Measurements from ENCODE around the gene ZC3H7A.
A peak's percentile ranks its signal among the peaks of the same experiment; 100 is the strongest.
"Not testable (repeated sequence)": the region's sequence is repeated elsewhere in the genome, so short reads cannot be mapped to it uniquely, and the experiment has no call there.

Gene ZC3H7A

DNA sequence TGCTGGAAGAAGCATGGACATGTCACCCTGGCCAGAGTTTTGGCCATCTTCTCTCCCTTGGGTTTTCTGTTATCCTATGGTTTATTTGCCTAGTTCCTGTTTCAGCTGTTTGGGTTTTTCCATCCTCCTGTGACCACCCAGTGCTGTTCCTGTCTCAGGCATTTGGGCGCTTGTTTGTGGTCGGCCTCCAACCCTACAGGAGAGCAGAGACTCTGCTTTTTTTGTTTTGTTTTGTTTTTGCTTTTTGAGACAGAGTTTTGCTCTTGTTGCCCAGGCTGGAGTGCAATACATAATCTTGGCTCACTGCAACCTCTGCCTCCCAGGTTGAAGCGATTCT is 3.3 kb upstream of the ZC3H7A start:
- no peak overlapping the region for H3K4me3 ChIP-seq (ENCODE audit: low read depth, low read length)

DNA sequence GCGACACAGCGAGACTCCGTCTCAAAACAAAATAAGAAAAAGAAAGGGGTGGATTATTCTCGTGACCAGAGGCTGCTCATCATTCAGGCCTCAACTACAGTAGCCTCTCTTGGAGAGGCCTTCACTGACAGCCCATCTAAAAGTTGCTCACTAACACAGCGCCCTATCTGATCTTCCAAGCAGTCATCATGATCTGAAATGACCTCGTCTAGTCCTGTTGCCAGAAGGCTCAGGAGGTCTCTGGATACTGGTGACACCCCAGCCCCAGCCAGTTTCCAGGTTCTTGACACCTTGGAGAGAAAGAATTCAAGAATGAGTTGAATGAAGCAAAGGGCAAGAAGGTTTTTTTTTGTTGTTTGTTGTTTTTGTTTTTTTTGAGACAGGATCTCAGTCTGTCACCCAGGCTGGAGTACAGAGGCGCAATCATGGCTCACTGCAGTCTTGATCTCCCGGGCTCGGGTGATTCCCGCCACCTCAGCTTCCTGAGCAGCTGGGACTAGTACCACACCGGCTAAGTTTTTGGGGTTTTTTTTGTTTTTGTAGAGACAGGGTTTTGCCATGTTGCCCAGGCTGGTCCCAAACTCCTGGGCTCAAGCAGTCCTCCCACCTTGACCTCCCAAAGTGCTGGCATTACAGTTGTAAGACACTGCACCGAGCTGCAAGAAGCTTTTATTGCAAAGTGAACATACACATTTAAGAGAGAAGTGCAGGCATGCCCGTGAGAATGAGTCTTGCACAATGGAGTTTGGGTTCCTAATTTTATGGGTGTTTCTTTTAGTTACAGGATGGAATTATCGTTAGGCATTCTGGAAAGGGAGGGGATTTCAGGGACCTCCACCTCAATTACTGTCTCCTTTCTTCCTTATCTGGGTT is 2.7 kb upstream of the ZC3H7A start:
- no peak overlapping the region for H3K4me3 ChIP-seq (ENCODE audit: low read depth, low read length)

DNA sequence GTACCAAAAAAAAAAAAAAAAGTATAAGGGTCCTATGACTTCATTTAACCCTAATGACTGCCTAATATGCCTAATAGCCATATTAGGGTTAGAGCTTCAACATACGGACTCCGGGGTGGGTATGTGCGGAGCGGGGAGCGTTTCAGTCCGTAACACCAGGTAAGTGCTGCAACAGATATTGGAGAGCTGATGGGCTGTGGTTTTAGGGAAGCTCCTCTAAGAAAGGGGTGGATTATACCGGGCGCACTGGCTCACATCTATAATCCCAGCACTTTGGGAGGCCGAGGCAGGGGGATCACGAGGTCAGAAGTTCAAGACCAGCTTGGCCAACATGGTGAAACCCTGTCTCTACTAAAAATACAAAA is 1.9 kb upstream of the ZC3H7A start:
- no peak overlapping the region for H3K4me3 ChIP-seq (ENCODE audit: low read depth, low read length)

DNA sequence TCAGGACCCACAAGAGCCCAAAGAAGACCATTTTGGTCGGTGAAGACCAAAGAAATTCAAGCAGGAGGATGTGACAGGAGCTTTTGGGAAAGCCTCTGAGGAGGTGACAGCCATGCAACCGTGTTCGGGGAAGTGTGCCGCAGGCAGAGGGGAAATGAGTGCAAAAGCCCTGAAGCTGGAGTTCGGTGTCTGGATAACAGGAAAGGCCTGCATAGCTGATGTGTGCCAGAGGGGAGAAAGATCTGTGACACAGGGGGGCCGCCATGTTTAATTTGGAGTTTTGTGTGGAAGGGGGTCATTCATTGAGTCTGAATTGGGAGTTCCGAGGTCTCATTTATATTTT is 870 bp upstream of the ZC3H7A start:
- H3K4me3 ChIP-seq (ENCODE audit: low read depth, low read length), result peak overlapping the region; percentile 57

DNA sequence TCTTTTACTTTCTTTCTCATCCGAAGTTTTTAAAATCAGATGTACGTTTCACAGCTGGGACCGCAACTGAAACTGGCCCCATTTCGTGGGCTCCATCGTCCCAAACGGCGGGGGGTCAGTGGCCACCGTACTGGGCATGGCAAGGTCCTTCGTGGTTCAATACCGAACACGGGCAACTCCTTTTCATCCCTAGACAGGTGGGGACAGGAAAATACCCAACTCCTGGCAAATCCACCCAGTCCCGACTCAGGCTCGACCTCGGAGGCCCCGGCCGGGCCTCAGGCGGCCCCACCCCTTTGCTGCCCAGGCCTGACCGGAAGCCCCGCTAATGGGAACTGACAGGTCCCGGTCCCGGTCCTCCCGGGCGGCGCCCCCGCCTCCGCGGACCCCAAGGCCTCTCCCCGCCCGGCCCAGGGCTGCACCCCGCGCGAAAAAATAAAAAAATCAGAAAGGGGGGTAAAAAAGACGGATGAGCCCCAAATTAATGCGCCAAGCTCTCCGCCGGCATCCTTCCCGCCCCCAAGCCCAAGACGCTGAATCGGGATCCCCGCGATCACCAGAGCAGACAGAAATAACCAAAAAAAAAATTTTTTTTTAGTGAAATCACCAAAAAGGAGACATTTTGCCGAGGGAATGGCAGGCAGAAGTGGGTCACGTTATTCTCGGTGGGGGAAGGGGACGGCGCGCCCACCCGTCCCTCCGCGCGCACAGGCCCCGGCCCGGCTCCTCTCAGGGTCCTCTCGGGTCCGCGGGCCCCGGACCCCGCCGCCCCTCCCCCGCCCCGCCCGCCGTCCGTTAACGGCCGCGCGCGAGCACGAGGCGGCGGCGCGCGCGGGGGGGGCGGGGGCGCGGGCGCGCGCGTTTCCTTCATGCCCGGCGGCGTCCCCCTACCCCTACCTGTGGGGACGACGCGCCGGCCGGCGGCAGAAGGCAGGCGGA is 562 bp downstream of the ZC3H7A start:
- peak overlapping the region; percentile 80 for H3K4me3 ChIP-seq (ENCODE audit: low read depth, low read length)

DNA sequence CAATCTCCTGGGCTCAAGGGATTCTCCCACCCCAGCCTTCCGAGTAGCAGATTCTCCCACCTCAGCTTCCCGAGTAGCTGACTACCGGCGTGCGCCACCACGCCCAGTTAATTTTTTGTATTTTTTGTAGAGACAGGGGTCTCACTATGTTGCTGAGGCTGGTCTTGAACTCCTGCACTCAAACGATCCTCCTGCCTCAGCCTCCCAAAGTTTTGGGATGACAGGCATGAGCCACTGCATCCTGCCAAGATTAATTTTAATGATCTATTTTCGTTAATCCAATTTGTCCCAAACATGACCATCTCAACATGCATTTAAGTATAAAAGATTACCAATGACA is 1.2 kb downstream of the ZC3H7A start:
- H3K4me3 ChIP-seq (ENCODE audit: low read depth, low read length), result peak overlapping the region; percentile 80

DNA sequence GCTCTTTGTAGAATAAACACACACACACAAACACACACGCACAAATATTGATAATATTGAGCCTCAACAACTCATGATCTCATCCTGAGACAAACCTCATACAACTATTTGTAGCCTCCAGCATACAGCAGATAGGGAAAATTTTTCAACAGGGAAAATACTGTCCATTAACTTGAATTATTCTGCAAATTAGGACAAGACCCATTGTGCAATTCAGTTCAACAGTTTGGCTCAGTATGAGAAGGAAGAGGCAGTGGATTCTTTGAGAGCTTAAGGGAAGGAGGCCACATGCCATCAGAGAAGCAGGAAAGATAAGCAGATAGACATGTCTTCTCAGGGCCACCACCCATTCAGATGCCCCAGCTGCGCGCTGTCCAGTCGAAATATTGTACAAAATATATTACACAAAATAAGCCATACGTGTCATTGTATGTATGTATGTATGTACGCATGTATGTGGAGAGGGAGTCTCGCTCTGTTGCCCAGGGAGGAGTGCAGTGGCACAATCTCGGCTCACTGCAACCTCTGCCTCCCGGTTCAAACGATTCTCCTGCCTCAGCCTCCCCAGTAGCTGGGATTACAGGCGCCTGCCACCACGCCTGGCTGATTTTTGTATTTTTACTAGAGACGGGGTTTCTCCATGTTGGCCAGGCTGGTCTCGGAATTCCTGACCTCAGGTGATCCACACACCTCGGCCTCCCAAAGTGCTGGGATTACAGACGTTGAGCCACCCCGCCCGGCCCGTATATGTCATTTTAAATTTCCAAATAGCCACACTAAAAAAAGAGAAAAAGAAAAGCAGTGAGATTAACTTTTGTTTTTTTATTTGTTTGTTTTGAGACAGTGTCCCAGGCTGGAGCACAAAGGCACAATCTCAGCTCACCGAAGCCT is 1.8 kb downstream of the ZC3H7A start:
- H3K4me3 ChIP-seq (ENCODE audit: low read depth, low read length), result no peak overlapping the region

DNA sequence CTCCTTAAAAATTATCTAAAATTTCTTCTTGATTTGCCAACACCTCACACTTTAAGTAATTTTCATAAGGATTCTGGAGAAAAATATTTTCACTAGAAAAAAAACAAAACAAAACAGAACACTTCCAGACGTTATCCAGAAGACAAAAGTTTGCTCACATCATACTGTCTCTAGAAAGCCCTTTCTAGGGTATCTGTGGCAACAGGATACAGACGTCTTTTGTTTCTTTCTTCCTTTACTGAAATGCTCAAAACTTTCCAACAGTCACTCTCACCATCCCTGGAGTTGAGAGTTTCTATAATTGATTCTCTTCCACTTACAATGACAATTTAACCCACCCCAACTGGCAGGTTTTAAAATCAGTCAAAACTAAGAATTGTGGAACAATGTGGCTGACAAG is 2.6 kb downstream of the ZC3H7A start:
- no peak overlapping the region for H3K4me3 ChIP-seq (ENCODE audit: low read depth, low read length)

DNA sequence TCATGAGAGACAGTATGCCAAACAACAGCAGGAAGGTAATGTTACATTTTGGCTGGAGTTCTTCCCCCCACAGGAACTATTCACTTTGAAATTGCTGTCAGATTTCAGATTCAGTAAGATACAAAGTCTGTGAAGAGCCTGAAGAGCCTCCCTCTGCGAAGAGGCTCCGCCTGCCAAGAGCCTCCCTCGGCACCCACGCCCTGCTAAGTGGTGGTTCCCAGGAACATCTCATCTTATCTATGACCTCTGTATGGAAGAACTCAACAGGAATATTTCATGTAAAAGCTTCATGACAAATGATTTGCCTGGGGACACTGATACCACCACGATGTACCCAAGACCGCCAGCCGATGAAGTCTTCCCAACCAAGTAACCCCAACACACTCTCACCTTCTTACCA is 3.2 kb downstream of the ZC3H7A start:
- no peak overlapping the region for H3K4me3 ChIP-seq (ENCODE audit: low read depth, low read length)

DNA sequence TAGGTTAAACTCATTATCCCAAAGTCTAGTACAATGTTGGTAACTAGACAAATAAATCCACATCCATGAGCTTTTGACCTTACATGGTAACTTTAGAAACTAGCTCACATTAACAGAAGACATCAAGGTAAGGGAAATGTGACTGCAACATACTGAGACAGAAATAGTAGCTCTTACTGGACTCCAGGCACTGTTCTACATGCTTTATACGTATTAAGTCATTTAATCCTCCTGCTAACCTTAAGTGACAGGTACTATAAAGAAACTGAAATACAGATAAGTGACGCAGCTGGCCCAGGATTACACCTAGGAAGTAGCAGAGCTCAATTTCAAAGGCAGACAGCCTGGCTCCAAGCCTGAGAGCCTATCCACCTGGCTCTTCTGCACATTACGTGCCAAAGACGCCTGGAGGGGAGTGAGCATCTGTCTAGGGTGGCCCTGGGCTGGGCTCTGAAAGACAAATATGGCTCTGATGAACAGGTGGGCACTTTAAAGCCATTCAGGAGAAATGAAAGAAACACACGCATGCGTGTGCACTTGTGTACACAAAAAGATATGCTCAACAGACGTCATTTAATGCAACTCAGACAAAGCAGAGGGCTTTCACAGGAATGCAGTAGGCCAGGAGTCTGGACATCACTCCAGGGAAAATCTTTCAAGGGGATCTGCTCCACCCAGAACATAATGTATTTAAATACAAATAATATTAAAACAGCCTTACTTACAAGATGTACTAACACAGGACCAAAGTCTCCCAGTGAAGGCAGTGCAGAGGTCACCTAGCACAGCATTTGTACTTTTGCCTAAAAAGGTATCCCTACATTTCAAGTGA is 4.4 kb downstream of the ZC3H7A start:
- no peak overlapping the region for H3K4me3 ChIP-seq (ENCODE audit: low read depth, low read length)

DNA sequence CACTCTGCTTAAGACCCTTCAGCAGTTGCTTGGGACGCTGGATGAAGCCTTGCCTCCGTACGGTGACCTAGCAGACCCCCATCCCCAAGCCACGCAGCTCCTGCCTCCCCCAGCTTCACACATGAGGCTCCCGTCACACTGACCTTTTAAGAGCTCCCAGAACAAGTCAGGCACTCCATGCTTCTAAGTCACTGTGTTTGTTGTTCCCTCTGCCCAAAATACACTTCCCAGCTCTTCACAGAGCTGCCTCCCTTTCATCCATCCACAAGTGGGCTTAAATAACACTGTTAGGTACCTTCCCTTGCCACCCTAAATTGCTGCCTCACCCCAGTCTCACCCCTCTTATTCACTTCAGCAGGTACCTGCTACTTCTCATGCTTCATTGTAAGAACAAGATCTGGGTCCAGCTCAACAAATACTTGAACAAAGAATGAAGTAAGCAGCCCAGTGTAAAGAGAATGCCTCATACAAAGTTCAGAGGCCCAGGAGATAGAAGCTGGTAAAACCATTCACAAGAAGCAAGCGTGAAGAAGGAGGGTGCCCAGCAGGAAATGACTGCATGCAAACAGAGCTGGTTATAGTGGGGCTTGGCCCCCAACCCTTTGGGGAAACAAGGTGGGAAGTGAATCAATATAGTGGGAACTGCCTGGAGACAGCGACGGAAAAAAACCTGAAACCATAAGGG is 5.8 kb downstream of the ZC3H7A start:
- no peak overlapping the region for H3K4me3 ChIP-seq (ENCODE audit: low read depth, low read length)

DNA sequence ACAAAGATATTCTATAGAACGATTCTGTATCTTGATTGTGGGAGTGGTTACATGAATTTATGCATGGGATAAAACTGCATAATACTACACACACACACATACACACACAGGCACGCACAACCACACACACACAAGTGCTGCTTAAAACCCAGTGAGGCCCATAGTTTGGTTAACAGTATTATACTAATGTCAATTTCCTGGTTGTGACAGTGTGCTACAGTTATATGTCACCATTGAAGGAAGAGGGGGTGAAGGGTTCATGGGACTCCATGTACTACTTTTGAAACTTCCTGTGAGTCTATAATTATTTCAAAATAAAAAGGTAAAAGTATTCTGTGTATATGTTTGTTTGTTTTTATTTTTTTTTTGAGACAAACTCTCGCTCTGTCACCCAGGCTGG is 8.1 kb downstream of the ZC3H7A start:
- no peak overlapping the region for H3K4me3 ChIP-seq (ENCODE audit: low read depth, low read length)

DNA sequence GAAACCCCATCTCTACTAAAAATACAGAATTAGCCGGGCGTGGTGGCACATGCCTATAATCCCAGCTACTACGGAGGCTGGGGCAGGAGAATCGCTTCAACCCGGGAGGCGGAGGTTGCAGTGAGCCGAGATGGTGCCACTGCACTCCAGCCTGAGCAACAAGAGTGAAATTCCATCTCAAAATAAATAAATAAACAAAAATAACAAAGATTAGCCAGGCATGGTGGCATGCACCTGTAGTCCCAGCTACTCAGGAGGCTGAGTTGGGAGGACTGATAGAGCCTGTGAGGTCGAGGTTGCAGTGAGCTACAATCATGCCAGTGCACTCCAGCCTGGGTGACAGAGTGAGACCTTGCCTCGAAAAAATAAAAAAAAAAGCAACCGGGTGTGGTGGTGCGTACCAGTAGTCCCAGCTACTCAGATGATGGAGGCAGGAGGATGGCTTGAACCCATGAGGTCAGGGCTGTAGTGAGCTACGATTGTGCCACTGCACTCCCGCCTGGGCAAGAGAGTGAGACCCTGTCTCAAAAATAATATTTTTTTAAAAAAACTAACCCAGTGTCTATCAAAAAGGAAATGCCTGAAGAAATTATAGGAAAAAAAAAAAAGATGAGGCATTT is 12.0 kb downstream of the ZC3H7A start:
- H3K4me3 ChIP-seq (ENCODE audit: low read depth, low read length), result not testable (repeated sequence)

DNA sequence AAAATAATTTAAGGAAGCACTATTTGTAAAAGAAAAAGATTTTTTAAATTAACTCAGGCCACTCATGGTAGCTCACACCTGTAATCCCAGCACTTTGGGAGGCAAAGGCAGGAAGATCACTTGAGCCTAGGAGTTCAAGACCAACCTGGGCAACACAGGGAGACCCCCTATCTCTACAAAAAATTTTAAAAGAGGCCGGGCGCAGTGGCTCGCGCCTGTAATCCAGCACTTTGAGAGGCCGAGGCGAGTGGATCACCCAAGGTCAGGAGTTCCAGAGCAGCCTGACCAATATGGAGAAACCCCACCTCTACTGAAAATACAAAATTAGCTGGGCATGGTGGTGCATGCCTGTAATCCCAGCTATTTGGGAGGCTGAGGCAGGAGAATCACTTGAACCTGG is 12.7 kb downstream of the ZC3H7A start:
- not testable (repeated sequence) for H3K4me3 ChIP-seq (ENCODE audit: low read depth, low read length)

DNA sequence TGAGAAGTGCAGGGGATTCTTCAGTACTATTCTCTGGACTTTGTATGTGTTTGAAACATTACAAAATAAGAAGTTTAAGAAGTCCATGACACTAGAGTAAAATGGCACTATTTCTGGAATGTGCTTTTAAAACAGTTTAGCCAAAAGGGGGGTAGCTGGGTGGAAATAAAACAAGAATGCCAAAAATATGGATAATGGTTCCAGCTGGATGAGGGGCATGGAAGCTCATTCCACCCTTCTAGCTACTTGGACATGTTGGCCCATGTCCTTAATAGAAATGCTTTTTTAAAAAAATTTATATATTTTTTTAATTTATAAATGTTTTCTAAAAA is 13.1 kb downstream of the ZC3H7A start:
- no peak overlapping the region for H3K4me3 ChIP-seq (ENCODE audit: low read depth, low read length)

DNA sequence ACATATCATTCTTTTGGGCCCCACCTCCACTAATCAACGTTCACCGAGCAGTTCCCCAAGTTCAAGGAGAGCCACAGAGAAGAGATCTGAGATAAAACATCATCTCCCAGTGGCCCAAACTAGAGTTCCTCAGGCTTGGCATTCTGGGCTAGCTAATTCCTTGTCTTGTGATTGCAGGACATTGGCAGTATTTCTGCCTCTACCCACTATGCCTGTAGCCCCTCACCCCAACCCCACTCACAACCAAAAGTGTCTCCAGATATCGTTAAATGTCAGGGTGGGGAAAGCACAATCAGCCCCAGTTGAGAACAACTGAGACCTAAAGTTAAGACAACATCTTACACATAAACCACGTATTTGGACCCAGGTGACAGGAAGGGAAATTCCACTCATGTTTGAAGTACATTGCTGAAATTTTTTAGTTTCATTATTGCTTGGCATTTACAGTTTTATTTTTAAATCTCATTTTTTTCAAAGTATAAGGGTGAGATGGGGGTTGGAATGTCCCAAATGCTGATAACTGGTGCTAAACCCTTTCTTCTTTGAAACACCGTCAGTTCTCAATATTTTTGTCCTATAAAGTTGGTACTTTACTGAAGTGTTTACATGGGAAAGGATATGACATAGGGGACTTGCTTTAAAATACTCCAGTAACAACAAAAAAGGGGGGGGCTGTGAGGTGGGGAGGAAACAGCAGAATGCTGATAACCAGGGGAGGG is 13.6 kb downstream of the ZC3H7A start:
- H3K4me3 ChIP-seq (ENCODE audit: low read depth, low read length), result no peak overlapping the region

DNA sequence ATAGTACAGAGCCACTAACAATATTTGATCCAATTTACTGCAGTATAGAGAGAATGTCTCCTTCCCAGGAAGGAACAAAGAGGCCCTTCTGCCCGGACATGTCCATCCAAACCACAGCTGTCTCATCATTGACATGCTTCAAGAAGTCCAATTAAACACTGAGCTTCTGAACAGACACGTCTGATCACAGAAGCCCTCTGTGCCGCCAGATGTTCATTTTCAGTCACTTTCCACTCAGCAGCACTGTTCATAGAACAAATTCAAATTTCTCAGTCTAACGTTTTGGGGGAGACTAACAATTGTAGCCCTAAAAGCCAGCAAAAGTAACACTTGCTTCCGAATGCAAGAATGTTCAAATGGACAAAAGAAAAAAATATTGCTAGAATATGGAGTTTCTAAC is 15.3 kb downstream of the ZC3H7A start:
- no peak overlapping the region for H3K4me3 ChIP-seq (ENCODE audit: low read depth, low read length)

DNA sequence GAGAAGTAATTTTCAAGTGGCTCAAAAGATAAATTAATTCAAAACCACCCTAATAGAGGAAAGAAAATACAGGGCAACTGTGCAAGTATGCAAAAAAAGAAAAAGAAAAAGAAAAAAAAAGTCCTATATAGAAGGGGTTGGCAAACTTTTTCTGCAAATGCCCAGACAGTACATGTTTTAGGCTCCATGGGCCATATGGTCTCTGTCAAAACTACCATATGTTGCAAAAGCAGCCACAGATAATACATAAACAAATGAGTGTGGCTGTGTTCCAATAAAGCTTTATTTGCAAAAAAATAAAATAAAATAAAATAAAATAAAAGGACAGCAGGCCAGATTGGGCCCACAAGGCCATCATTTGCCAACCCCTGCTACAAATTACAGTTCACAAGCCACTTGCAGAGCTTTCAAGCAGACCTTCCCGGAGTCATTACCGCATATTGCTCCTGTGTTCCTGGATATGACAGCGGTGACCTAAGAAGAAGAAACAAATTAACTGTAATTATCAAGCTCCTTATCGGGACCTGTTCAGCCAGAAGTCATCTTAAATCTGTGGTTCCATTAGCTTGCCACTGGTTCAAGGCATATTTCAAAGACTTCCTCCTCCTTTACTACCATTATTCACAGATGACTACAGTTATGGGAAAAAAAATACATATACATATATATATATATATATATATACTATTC is 15.9 kb downstream of the ZC3H7A start:
- H3K4me3 ChIP-seq (ENCODE audit: low read depth, low read length), result no peak overlapping the region
